GM12872 (cell line): ENCODE data around the gene ARHGAP31.

ENCODE experiments used
- CTCF ChIP-seq: IDR thresholded peaks from 3 replicates; pipeline ENCODE4 v1.5.1; 2011; ENCODE audit warnings: low read depth, mild to moderate bottlenecking, low read length, moderate library complexity; ENCODE audit not compliant: insufficient read depth

Gene ARHGAP31

GRCh38 chr3:119359476-119360326, 65.5 kb downstream of the ARHGAP31 start:
- TF ChIP-seq CTCF: no peak

GRCh38 chr3:119360736-119361462, 66.7 kb downstream of the ARHGAP31 start:
- TF ChIP-seq CTCF: no peak

- no peak for TF ChIP-seq CTCF
Observed at GRCh38 chr3:119362010-119362409, 67.8 kb downstream of the ARHGAP31 start.

- no peak for TF ChIP-seq CTCF
Observed at GRCh38 chr3:119362940-119363725, 69.0 kb downstream of the ARHGAP31 start.

- no peak for TF ChIP-seq CTCF
Observed at GRCh38 chr3:119364401-119364800, 70.2 kb downstream of the ARHGAP31 start.

GRCh38 chr3:119365418-119365817, 71.2 kb downstream of the ARHGAP31 start:
- no peak for TF ChIP-seq CTCF

GRCh38 chr3:119367000-119367399, 72.8 kb downstream of the ARHGAP31 start:
- TF ChIP-seq CTCF: no peak
